ENCODE data around the gene CSF1. TPM values are rescaled to one million over a fixed set of nuclear protein-coding genes. Genes with fewer than 3 reads are reported as not detected.

CSF1 gene
- total and polyA plus RNA-seq, 2 of the 13 experiments (the other 11 are each of a cell fraction or from before 2014, with no cell fraction given) = 4.6 to 13.3 TPM

- TF ChIP-seq ZGPAT (CRISPR knock-in tag; IDR thresholded peaks at IDR 0.05) (peak; percentile 40; the same call in 1 of the 2 replicates), CENPX (CRISPR knock-in tag; IDR thresholded peaks at IDR 0.05) (no peak), RXRA (CRISPR knock-in tag; IDR thresholded peaks at IDR 0.05) (peak; percentile 70), MAFK (conservative IDR thresholded peaks at IDR 0.05 in 1 of 2, IDR thresholded peaks at IDR 0.05 in 1 of 2; ENCODE audit: low read length in 2 of 2) (no peak), ELF1 (CRISPR knock-in tag; IDR thresholded peaks at IDR 0.05) (0 out of 2 replicates have a peak, but pooled peaks have one; percentile 12), RBM22 (optimal IDR thresholded peaks at IDR 0.05; ENCODE audit: low read length) (peak; percentile 64), ZC3H13 (CRISPR knock-in tag; IDR thresholded peaks at IDR 0.05) (peak; percentile 66; the same call in 1 of the 2 replicates), PTBP1 (IDR thresholded peaks at IDR 0.05; ENCODE audit: low read depth, low read length, poor library complexity, severe bottlenecking) (peak; percentile 45), MTA1 (CRISPR knock-in tag; IDR thresholded peaks at IDR 0.05; ENCODE audit: borderline replicate concordance) (peak; percentile 81; the same call in 1 of the 2 replicates), GATAD2A (CRISPR knock-in tag; IDR thresholded peaks at IDR 0.05) (peak; percentile 60), SALL1 (CRISPR knock-in tag; IDR thresholded peaks at IDR 0.05) (peak; percentile 82), NCOA2 (CRISPR knock-in tag; IDR thresholded peaks at IDR 0.05) (no peak; the same call in 1 of the 2 replicates), ATF2 (CRISPR knock-in tag; IDR thresholded peaks at IDR 0.05) (0 out of 2 replicates have a peak, but pooled peaks have one; percentile 16), XRCC5 (optimal IDR thresholded peaks at IDR 0.05; ENCODE audit: low read length) (peak; percentile 88), SP5 (CRISPR knock-in tag; IDR thresholded peaks at IDR 0.05; ENCODE audit: borderline replicate concordance, low read depth) (0 out of 2 replicates have a peak, but pooled peaks have one; percentile 40), STAG1 (CRISPR knock-in tag; IDR thresholded peaks at IDR 0.05) (peak; percentile 29), ZSCAN9 (CRISPR knock-in tag; IDR thresholded peaks at IDR 0.05; ENCODE audit: borderline replicate concordance) (no peak), MZF1 (CRISPR knock-in tag; IDR thresholded peaks at IDR 0.05; ENCODE audit: borderline replicate concordance) (no peak), SNAPC2 (CRISPR knock-in tag; IDR thresholded peaks at IDR 0.05) (no peak), NFKB2 (CRISPR knock-in tag; IDR thresholded peaks at IDR 0.05; ENCODE audit: borderline replicate concordance) (peak; percentile 74; the same call in 1 of the 2 replicates), ZNF251 (CRISPR knock-in tag; IDR thresholded peaks at IDR 0.05) (no peak), THAP11 (CRISPR knock-in tag; IDR thresholded peaks at IDR 0.05) (no peak), ATRX (CRISPR knock-in tag; IDR thresholded peaks at IDR 0.05; ENCODE audit: borderline replicate concordance) (no peak), HNF4A (CRISPR knock-in tag; IDR thresholded peaks at IDR 0.05) (peak; percentile 73), ZNF124 (CRISPR knock-in tag; IDR thresholded peaks at IDR 0.05) (0 out of 2 replicates have a peak, but pooled peaks have one; percentile 66), ARID5B (CRISPR knock-in tag; IDR thresholded peaks at IDR 0.05) (peak; percentile 57), ZFX (CRISPR knock-in tag; IDR thresholded peaks at IDR 0.05; ENCODE audit: low read depth) (peak; percentile 80)
Observed at GRCh38 chr1:109931189-109931731, 20.6 kb downstream of the CSF1 start (continued).

Data from HepG2 (cell line).